T-helper 22 cell (primary cell): ENCODE data around the gene HBEGF.

Experiments used
- DNase-seq: peaks from one replicate; pipeline ENCODE4 v3.0.0-alpha.2; 2020; ENCODE audit warnings: low read depth

Gene HBEGF

DNA sequence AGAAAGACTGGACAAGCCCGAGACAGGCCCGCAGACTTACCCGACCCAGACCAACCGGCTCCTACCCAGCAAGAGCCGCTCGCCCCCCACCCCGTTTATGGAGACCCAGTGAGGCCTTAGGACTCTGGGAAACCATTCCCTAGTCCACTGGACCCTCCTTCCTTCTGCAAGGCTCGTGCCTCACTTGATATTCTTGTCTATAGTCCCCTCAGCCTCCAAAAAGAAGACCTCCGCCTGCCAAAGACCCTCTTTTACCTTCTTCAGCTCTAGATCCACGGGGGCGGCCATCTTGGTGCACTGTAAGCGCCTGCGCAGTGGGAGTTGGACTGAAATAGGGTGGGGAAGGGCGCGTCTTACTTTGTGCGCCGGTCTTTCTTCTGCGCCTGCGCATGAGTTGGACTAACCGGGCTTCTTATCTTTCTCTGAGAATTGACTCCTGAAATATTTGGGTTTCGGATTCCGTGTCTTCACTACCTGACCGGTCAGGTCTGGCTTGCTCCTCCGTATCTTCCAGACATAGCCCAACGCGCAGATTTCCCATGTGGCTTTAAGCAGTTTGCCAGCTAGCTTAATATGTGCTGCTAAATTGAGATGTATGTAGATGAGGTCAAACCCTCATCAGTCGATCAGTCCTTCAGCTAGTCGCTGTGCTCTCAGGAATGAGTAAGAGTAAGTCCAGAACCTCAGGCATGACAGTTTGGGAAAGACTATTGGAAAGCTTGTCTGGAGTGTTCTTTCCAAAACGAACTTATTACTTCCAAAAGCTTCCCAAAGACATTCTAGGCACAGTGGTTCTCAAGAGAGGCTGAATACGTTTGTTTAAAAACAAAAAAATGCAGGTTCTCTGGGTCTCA is 43.4 kb downstream of the HBEGF start, which contains the start of gene PFDN1:
PFDN1 (minus strand) TSS at position 316 of the 854 bp plus-strand sequence; CDS start at position 288, 28 bp downstream.
- DNase-seq: peak; percentile 86

GRCh38 chr5:140301136-140301535 is 45.3 kb downstream of the HBEGF start:
- DNase-seq: no peak

DNA sequence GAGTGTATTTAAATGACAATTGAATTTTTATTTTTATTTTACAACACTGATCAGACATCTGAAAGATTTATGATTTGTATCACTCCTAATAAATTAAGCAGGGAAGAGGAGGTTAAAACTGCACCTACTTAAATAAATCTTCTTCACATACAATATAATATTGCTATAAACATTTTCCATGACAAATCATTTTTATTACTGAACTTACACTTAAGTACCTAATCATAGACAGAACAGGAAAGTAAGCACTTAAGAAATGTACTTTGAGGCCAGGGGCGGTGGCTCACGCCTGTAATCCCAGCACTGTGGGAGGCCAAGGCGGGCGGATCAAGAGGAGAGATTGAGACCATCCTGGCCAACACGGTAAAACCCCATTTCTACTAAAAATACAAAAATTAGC is 47.3 kb downstream of the HBEGF start:
- DNase-seq: no peak

GRCh38 chr5:140298183-140298601 is 48.2 kb downstream of the HBEGF start:
- DNase-seq: no peak

DNA sequence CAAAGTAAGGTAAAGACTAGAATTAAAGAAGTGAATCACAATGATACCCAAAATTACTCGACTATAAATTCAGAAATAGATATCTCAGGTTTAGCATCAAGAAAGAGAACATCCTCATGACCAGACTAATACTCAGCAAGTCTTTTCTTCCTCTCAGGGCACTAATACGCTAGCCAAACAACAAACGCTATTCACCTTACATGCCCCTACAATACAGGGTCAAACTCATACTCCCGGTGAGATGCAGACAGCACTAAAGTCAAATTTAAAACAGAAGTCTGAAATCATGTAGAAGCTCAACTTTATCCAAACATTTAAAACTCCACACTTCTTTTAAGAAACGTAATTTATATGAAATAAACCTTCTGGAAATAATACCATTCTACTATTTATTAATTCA is 49.1 kb downstream of the HBEGF start:
- no peak for DNase-seq

DNA sequence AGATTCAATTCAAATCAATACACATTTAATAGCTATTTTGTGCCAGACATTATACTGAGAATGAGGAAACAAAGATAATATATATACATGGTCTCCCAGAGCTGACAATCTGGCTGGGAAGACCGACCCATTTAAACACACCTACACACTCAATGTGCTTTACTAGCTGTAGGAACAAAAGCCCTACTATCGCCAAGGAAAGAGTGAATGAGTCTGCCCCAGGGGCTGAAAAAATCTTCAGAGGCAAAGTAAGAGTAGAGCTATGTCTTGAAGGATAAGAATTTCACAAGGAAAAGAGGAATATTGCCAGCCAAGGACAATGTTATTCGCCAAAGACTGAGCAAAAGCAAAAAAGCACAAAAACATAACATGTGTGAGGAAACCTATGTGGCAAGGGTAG is 50.1 kb downstream of the HBEGF start:
- DNase-seq: no peak

GRCh38 chr5:140295414-140295813 is 51.0 kb downstream of the HBEGF start:
- DNase-seq: no peak

- DNase-seq: no peak
Measured at GRCh38 chr5:140294753-140295152, 51.6 kb downstream of the HBEGF start.

DNA sequence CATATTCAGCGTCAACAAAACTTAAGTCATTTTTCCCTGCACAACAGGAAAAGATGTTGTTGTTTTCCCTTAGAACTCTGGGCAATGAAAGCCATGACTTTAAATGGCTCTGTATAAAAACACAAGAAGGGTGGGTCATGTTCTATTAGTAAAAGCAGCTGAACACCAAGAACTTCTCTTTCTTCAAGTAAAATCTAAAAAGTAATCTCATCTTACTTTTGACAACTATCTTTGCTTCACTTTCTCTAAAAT is 52.6 kb downstream of the HBEGF start:
- DNase-seq: no peak

- no peak for DNase-seq
Measured at GRCh38 chr5:140293091-140293848, 53.1 kb downstream of the HBEGF start.

DNA sequence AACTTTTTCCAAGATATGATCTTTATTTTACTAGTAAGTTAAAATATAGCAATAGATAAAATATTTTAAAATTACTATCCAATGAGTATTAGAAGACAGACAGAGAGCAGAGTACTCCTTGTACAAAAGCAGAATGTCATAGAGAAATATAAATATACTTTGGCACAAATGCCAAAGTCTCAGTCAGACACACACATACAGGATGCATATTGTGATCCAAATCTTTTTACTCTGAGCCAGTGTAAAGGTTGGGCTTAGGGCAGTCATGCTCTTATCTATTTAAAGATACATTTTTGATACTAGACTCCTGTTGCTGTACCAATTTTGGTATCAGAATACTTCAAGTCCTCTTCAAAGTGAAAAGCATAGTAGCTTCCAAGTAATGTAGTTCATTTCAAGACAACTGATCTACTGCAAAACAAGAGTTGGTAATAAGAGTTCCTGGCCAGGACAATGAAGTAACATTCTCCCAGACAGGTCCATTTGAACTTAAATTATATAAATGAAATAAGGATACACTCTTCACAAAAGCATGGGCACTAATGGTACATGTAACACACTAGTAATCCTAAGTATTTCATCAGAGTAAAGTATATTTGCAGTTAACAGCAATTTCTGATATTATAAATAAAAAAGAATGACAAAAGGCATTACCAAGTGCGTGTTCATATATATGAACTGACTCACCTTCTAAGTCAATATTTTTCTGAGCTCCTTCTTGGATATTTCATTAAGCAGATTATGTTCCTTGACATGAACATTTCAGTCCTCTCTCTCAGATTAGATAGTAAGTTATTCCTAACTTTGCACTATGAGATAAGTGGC is 54.0 kb downstream of the HBEGF start:
- DNase-seq: no peak

DNA sequence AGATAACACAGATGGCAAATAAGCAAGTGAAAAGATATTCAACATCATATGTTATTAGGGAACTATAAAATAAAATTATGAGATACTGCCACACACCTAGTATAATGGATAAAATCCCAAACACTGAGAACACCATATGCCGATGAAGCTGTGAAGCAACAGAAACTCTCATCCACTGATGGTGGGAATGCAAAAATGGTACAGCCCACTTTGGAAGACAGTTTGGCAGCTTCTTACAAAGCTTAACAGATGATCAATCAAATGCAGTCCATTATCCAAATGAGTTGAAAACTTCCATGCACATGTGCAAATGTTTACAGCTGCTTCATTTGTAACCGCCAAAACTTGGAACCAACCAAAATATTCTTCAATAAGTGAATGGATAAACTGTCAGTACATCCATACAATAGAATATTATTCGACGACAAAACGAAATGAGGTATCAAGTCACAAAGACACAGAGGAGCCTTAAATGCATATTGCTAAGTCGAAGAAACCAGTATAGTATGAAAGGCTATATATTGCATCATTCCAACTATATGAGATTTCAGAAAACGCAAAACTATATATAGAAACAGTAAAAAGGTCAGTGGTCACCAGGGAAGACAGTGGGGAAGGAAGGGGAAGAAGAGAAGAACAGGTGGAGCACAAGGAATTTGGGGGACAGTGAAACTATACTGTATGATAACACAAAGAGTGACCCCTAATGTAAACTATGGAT is 58.4 kb downstream of the HBEGF start:
- no peak for DNase-seq

- no peak for DNase-seq
Measured at GRCh38 chr5:140286424-140286823, 60.0 kb downstream of the HBEGF start.

GRCh38 chr5:140284013-140284412 is 62.4 kb downstream of the HBEGF start:
- no peak for DNase-seq
